ENCODE results near the gene ASS1. TPM values are rescaled to one million over a fixed set of nuclear protein-coding genes. Genes with fewer than 3 reads are reported as not detected.

The ASS1 gene
- total RNA-seq, 6 donors from 2014 or later: 31.4 to 104 (median 66.3) TPM

DNA sequence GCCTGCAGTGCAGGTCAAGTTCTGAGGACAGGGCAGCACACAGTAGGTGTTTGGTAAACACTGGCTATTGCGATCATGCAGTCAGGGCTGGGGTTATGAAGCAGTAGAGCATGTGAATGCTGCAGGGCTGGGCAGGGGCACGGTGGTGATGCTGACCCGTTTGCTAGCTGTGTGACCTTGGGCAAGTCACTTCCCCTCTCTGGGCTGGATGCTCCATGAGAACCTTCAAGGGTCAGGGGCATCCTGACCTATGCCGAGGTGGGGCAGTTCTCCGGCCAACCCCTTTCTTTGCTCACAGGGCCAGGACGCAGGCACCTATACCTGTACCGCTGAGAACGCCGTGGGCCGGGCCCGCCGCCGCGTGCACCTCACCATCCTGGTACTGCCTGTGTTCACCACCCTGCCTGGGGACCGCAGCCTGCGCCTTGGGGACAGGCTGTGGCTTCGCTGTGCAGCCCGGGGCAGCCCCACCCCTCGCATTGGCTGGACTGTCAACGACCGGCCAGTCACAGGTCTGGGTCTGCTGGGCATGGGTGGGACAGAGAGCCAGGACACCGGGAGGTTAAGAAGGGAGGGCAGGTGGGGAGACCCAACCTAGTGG is 39.0 kb upstream of the ASS1 start:
- H3K36me3 ChIP-seq: no peaks in the 10 kb centered on the region
- ATAC-seq (ENCODE audit: low FRiP score in 2 of 2) (no peak), DNase-seq (no peak)
- no peak overlapping the region for H3K27ac ChIP-seq
- no peak for TF ChIP-seq EP300 (IDR thresholded peaks at IDR 0.05)
- TF ChIP-seq, protein P1, sequence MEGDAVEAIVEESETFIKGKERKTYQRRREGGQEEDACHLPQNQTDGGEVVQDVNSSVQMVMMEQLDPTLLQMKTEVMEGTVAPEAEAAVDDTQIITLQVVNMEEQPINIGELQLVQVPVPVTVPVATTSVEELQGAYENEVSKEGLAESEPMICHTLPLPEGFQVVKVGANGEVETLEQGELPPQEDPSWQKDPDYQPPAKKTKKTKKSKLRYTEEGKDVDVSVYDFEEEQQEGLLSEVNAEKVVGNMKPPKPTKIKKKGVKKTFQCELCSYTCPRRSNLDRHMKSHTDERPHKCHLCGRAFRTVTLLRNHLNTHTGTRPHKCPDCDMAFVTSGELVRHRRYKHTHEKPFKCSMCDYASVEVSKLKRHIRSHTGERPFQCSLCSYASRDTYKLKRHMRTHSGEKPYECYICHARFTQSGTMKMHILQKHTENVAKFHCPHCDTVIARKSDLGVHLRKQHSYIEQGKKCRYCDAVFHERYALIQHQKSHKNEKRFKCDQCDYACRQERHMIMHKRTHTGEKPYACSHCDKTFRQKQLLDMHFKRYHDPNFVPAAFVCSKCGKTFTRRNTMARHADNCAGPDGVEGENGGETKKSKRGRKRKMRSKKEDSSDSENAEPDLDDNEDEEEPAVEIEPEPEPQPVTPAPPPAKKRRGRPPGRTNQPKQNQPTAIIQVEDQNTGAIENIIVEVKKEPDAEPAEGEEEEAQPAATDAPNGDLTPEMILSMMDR (IDR thresholded peaks at IDR 0.05): no peak
- no peak overlapping the region for H3K4me3 ChIP-seq
- no peaks in the 10 kb centered on the region for H3K4me1 ChIP-seq
- WGBS, 2 donors: 84 to 91% methylated on average over 9 to 20 of the region's 22 CpGs
- H3K9me3 ChIP-seq: no peaks in the 10 kb centered on the region
- no peaks in the 10 kb centered on the region for H3K27me3 ChIP-seq

DNA sequence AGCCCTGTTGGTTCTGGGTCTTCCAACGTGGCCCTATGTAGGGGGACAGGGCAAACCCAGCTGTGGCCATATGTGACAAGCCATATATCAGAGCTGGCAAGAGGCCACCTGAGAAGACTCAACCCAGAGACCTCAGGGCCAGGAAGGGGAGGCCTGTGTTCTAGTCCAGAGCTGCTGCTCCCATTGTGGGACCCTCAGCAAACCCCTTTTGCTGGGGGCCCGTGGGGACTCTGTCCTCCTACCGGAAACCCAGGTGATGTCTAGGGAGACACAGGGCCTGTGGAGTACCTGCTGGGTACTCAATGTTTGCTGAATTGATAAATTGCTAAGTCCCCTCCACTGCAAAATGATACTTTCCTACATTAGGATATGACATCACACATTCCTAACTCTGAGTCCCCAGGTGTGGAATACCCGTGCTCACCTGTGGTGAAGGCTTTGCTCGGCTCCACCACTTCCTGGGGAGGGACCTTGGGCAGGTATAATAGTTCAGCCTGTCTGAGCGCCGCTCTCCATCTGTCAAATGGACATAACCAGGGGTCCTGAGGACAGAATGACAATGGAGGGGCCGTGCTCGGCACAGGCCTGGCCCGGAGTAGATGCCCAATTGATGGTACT is 38.4 kb upstream of the ASS1 start:
- no peaks in the 10 kb centered on the region for H3K36me3 ChIP-seq
- H3K27ac ChIP-seq: no peak overlapping the region
- 88 to 97% methylated on average over 6 to 10 of the region's 10 CpGs for WGBS, 2 donors
- TF ChIP-seq POLR2AphosphoS5 (IDR thresholded peaks at IDR 0.05) (no peak), EP300 (IDR thresholded peaks at IDR 0.05) (no peak), POLR2A (IDR thresholded peaks at IDR 0.05) (no peak)
- TF ChIP-seq, protein P1 (IDR thresholded peaks at IDR 0.05): no peak
- DNase-seq: no peak
- no peak overlapping the region for H3K4me3 ChIP-seq
- no peaks in the 10 kb centered on the region for H3K9me3 ChIP-seq
- no peaks in the 10 kb centered on the region for H3K27me3 ChIP-seq
- H3K4me1 ChIP-seq: no peaks in the 10 kb centered on the region
- no peak for ATAC-seq (ENCODE audit: low FRiP score in 2 of 2)

DNA sequence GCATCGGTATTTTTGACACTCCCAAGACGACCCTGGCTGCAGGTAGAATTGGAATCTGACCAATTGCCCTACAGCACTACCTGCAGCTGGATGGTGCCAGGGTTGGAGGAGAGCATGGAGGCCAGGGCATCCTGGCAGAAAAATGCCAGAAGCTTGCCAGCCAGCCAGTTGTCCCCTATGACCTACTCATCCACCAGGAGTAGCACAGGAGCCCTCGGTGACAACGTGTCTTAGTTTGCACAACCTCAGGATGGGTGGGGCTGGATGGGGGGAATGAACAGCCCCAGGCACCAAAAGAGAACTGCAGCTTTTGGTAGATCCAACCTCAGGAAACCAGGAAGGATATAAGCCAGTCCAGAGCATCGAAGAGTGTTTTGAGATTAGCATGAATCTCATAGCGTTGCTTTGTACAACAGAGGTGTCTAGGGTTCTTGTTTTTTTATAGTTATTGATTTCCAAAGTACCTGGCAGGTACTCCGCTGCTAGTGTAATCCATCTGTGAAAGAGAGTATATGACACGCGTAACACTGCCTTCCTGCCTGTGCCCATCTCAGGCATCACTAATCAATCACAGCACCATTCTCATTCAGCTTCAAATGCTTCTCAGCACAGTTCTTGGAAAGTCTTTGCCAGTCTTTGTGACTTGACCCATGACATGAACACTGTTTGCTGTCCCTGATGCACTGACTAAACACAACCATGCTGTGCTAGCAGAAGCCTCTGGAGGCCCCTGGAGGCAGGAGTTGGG is 36.7 kb upstream of the ASS1 start:
- H3K9me3 ChIP-seq: no peaks in the 10 kb centered on the region
- DNase-seq: no peak
- no peaks in the 10 kb centered on the region for H3K4me1 ChIP-seq
- TF ChIP-seq POLR2AphosphoS5 (IDR thresholded peaks at IDR 0.05): no peak
- no peak for TF ChIP-seq EP300 (IDR thresholded peaks at IDR 0.05)
- TF ChIP-seq POLR2A (IDR thresholded peaks at IDR 0.05): no peak
- TF ChIP-seq, protein P1 (IDR thresholded peaks at IDR 0.05): no peak
- no peak overlapping the region for H3K4me3 ChIP-seq
- no peak overlapping the region for H3K27ac ChIP-seq
- ATAC-seq (ENCODE audit: low FRiP score in 2 of 2): no peak
- no peaks in the 10 kb centered on the region for H3K36me3 ChIP-seq
- 76 to 83% methylated on average over 7 to 9 of the region's 9 CpGs for WGBS, 2 donors
- no peaks in the 10 kb centered on the region for H3K27me3 ChIP-seq

DNA sequence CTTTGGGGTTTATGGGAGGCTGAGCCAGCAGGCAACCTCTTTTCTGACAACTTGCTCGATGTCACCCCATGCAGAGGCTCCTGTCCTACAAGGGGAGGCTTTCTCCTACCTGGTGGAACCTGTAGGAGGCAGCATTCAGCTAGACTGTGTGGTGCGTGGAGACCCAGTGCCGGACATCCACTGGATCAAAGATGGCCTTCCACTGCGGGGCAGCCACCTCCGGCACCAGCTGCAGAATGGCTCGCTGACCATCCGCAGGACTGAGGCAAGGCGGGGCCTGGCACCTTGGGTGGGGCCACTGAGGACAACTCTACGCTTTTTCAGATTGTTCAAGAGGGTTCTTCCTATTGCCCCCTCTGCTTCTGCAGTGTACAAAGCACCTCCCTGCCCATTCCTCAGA is 36.1 kb upstream of the ASS1 start:
- H3K27me3 ChIP-seq: no peaks in the 10 kb centered on the region
- H3K9me3 ChIP-seq: no peaks in the 10 kb centered on the region
- no peaks in the 10 kb centered on the region for H3K36me3 ChIP-seq
- TF ChIP-seq POLR2A (IDR thresholded peaks at IDR 0.05): no peak
- no peak overlapping the region for H3K4me3 ChIP-seq
- no peak for DNase-seq
- no peak overlapping the region for H3K27ac ChIP-seq
- H3K4me1 ChIP-seq: no peaks in the 10 kb centered on the region
- 86 to 87% methylated on average over 5 to 9 of the region's 9 CpGs for WGBS, 2 donors
- no peak for ATAC-seq (ENCODE audit: low FRiP score in 2 of 2)

DNA sequence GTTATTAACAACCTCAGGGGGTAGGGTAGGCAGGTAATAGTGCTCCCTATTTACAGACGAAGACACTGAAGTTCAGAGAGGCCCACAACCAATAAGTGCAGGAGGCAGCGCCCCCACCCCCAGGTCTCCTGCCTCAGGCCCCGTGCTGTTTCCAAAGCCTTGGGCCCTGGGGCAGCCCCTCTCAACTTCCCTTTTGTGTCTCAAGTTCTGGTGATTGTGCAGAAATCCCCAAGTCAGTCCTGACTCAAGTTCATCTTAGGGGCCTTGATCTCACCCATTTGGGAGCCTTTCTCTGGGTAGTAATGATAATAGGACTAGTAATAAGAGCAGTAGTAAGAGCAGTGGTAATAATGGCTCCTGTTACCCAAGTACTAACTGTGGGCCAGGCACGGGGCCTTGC is 35.5 kb upstream of the ASS1 start:
- DNase-seq: no peak
- Histone ChIP-seq H3K27me3 (no peaks in the 10 kb centered on the region), H3K36me3 (no peaks in the 10 kb centered on the region), H3K27ac (no peak overlapping the region), H3K4me3 (no peak overlapping the region), H3K4me1 (no peaks in the 10 kb centered on the region), H3K9me3 (no peaks in the 10 kb centered on the region)
- ATAC-seq (ENCODE audit: low FRiP score in 2 of 2): no peak
- TF ChIP-seq POLR2AphosphoS5 (IDR thresholded peaks at IDR 0.05): no peak
- no peak for TF ChIP-seq EP300 (IDR thresholded peaks at IDR 0.05)
- TF ChIP-seq POLR2A (IDR thresholded peaks at IDR 0.05): no peak
- TF ChIP-seq, protein P1 (IDR thresholded peaks at IDR 0.05): no peak
- WGBS, 2 donors: 70 to 80% methylated on average over 4 of the region's 4 CpGs
